Breast epithelium (tissue), 4 donors: ENCODE data around the gene DMD. TPM values are rescaled to one million over a fixed set of nuclear protein-coding genes. Genes with fewer than 3 reads are reported as not detected.
"Not testable (repeated sequence)": the region's sequence is repeated elsewhere in the genome, so short reads cannot be mapped to it uniquely, and the experiment has no call there.

Source experiments
- DNase-seq, 2 donors: peaks; one replicate each; pipeline ENCODE4 v3.0.0-alpha.2; 2019; ENCODE audit warnings: low spot score in 2 of 2
- H3K27ac ChIP-seq, 2 donors: fragments of 200-600 bp; sonication (generic) in 1 of 2; one replicate each; pipeline ENCODE4 v1.5.1; 2016 to 2019; ENCODE audit warnings: mild to moderate bottlenecking in 1 of 2
- H3K27me3 ChIP-seq, 2 donors: fragments of 200-600 bp; sonication (generic) in 1 of 2; one replicate each; pipeline versions ENCODE4 v1.5.1 to v1.6.0; 2017 to 2019; ENCODE audit warnings: control low read depth in 1 of 2, mild to moderate bottlenecking in 1 of 2
- H3K36me3 ChIP-seq: fragments of 200-600 bp; one replicate; pipeline ENCODE4 v1.5.1; 2019
- H3K4me1 ChIP-seq, 2 donors: fragments of 200-600 bp; sonication (generic); one replicate each; pipeline ENCODE4 v1.5.1; 2016 to 2019; ENCODE audit warnings: control low read depth in 1 of 2
- H3K4me3 ChIP-seq, 3 donors: fragments of 200-600 bp; sonication (generic); 1 replicate in 2 of 3; 2 replicates in 1 of 3; pipeline ENCODE4 v1.5.1; 2016 to 2019; ENCODE audit warnings: mild to moderate bottlenecking in 3 of 3, moderate library complexity in 2 of 3
- H3K9me3 ChIP-seq, 2 donors: fragments of 200-600 bp; sonication (generic) in 1 of 2; one replicate each; pipeline ENCODE4 v1.5.1; 2016 to 2019; ENCODE audit warnings: control low read depth in 1 of 2
- POLR2A ChIP-seq: fragments of 450-650 bp; IDR thresholded peaks from one replicate; pipeline ENCODE4 v1.6.1; 2016; ENCODE audit warnings: antibody characterized with exemption, mild to moderate bottlenecking, moderate library complexity
- POLR2AphosphoS5 ChIP-seq, 3 donors: sonication (generic); formaldehyde crosslinking; IDR thresholded peaks; one replicate each; pipeline ENCODE4 v1.6.1; 2017; ENCODE audit warnings: antibody characterized with exemption in 3 of 3
- intact Hi-C: fragments of 100-400 bp; cut with DNase I; formaldehyde crosslinking; loops from one replicate; pipeline ENCODE4 v1.15.1; 2023; ENCODE audit warnings: low total_unique reads
- total RNA-seq, 3 donors: library from RNA; depleted of rRNA; stranded (reverse); fragments of >200 nt; gene quantifications; one replicate each; pipeline ENCODE4 v1.1.0, GENCODE V29; 2016
- TF ChIP-seq, protein P1 (sequence below), 3 donors: fragments of 450-650 bp; IDR thresholded peaks; one replicate each; pipeline ENCODE4 v1.5.1; 2016 to 2017; ENCODE audit warnings: antibody characterized with exemption in 3 of 3, mild to moderate bottlenecking in 3 of 3, moderate library complexity in 3 of 3

Gene DMD
- total RNA-seq, 3 donors from 2014 or later: 57.0 to 135 (median 65.2) TPM

DNA sequence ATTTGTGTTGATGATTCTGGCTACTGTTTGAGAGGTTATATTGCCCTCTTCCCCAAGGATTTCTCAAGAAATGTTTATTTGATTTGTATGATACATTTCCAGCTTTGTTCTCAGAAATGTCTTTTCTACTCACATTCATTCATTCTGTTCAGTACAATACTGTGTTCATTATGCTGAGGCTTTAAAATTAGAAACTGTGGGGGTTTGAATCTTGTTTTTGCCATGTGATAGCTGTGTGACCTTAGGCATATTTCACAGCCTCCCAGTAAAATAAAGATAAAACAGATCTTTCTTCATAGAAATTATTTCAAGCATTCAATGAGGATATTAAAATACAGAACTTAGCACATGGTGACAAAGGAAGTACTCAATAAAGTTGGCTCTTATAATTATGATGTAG lies 123.9 kb downstream of the DMD start:
- H3K9me3 ChIP-seq: no peaks in the 10 kb centered on the region
- no peaks in the 10 kb centered on the region for H3K4me1 ChIP-seq
- no peaks in the 10 kb centered on the region for H3K36me3 ChIP-seq
- H3K27me3 ChIP-seq: peaks cover 0 to 4% of the 10 kb centered on the region in 2 donors
- no peak overlapping the region for H3K27ac ChIP-seq
- no peak for DNase-seq
- TF ChIP-seq, protein P1, sequence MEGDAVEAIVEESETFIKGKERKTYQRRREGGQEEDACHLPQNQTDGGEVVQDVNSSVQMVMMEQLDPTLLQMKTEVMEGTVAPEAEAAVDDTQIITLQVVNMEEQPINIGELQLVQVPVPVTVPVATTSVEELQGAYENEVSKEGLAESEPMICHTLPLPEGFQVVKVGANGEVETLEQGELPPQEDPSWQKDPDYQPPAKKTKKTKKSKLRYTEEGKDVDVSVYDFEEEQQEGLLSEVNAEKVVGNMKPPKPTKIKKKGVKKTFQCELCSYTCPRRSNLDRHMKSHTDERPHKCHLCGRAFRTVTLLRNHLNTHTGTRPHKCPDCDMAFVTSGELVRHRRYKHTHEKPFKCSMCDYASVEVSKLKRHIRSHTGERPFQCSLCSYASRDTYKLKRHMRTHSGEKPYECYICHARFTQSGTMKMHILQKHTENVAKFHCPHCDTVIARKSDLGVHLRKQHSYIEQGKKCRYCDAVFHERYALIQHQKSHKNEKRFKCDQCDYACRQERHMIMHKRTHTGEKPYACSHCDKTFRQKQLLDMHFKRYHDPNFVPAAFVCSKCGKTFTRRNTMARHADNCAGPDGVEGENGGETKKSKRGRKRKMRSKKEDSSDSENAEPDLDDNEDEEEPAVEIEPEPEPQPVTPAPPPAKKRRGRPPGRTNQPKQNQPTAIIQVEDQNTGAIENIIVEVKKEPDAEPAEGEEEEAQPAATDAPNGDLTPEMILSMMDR (IDR thresholded peaks at IDR 0.05): no peak
- no peak for TF ChIP-seq POLR2A
- TF ChIP-seq POLR2AphosphoS5 (IDR thresholded peaks at IDR 0.05): no peak
- intact Hi-C loops: no loop called here
- H3K4me3 ChIP-seq: no peak overlapping the region

DNA sequence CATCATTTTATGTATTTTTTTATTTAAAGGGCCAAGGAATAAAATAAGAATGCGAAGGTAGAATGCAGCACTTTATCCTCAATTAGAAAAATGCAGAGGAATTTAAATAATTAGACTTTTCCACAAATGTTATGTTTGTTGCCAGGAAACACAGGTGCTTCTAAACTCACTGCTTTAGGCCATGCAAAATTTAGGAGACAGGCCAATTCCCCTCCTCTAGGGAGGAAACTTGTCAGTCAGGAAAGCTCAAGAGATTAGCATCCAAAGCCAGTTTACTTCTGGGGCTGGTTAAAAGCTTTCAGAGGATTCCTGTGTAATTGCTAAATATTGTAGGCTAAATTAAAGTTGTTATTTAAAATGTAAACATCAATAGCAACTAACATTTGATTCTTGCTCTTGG lies 124.5 kb downstream of the DMD start:
- no peaks in the 10 kb centered on the region for H3K9me3 ChIP-seq
- no peak overlapping the region for H3K4me3 ChIP-seq
- DNase-seq: no peak
- no peak for TF ChIP-seq POLR2AphosphoS5 (IDR thresholded peaks at IDR 0.05)
- TF ChIP-seq POLR2A: no peak
- TF ChIP-seq, protein P1 (IDR thresholded peaks at IDR 0.05): no peak
- H3K27me3 ChIP-seq: peaks cover 0 to 4% of the 10 kb centered on the region in 2 donors
- no peaks in the 10 kb centered on the region for H3K36me3 ChIP-seq
- intact Hi-C loops: no loop called here
- no peaks in the 10 kb centered on the region for H3K4me1 ChIP-seq
- H3K27ac ChIP-seq: no peak overlapping the region

DNA sequence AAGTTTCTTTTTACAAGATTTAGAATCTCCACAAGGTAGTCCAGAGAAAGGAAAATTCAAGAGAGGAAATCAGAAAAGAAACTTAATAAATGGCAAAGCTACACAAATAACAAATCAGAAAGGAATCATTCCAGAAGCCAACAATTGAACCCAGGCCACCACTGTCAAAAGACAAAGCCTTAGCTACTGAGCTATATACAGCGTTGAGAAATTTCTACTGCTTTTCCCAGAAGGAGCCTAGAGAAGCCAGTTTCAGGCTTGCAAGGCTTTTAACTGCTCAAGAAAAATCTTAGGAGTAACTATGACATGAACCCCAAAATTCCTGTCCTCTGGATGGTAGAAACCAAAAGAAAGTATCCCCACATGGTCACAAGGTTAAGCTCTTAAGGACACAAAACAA lies 129.0 kb downstream of the DMD start:
- Histone ChIP-seq H3K27ac (no peak overlapping the region), H3K27me3 (peaks cover 0 to 4% of the 10 kb centered on the region in 2 donors), H3K4me1 (no peaks in the 10 kb centered on the region), H3K36me3 (no peaks in the 10 kb centered on the region), H3K4me3 (no peak overlapping the region), H3K9me3 (peaks cover 0 to 9% of the 10 kb centered on the region in 2 donors)
- TF ChIP-seq, protein P1 (IDR thresholded peaks at IDR 0.05): no peak
- TF ChIP-seq POLR2AphosphoS5 (IDR thresholded peaks at IDR 0.05): no peak
- no peak for TF ChIP-seq POLR2A
- intact Hi-C loops: no loop called here
- no peak for DNase-seq

DNA sequence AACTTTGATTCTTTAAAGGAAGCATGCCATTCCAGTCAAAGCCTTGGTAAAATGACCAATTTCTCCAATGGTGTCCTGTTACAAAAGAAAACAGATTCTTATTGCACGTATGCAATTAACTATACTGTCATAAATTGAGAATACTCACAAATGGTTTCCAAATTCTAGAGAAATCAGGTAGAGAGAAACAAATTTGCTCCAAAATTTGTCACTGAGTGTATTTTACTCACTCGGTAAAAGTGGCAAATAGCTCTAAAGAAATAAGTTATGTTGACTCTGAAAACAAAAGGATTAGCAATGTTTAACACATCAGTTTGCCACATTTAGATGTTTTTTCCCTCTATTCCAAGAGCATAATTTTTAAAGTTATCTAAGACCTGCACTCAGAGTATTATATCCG lies 133.1 kb downstream of the DMD start:
- TF ChIP-seq POLR2AphosphoS5 (IDR thresholded peaks at IDR 0.05) (no peak), POLR2A (no peak)
- TF ChIP-seq, protein P1 (IDR thresholded peaks at IDR 0.05): no peak
- intact Hi-C loops: no loop called here
- Histone ChIP-seq H3K27ac (no peak overlapping the region), H3K36me3 (no peaks in the 10 kb centered on the region), H3K27me3 (peaks cover 0 to 4% of the 10 kb centered on the region in 2 donors), H3K4me3 (no peak overlapping the region), H3K9me3 (peaks cover 0 to 9% of the 10 kb centered on the region in 2 donors), H3K4me1 (no peaks in the 10 kb centered on the region)
- no peak for DNase-seq

DNA sequence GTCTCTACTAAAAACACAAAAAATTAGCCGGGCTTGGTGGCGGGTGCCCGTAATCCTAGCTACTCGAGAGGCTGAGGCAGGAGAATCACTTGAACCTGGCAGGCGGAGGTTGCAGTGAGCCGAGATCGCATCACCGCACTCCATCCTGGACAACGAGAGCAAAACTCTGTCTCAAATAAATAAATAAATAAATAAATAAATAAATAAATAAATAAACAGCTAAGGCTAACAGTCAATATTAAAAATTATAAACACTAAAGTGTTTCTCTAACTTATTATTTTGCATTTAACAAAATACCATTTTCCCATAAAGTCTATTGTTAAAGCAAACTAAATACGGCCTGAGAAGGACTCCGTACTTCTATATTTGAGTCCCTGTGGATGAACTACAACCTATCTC lies 137.7 kb downstream of the DMD start:
- H3K36me3 ChIP-seq, H3K27me3 ChIP-seq, DNase-seq, H3K4me3 ChIP-seq, H3K27ac ChIP-seq, H3K9me3 ChIP-seq, H3K4me1 ChIP-seq, intact Hi-C loops: not testable (repeated sequence)

DNA sequence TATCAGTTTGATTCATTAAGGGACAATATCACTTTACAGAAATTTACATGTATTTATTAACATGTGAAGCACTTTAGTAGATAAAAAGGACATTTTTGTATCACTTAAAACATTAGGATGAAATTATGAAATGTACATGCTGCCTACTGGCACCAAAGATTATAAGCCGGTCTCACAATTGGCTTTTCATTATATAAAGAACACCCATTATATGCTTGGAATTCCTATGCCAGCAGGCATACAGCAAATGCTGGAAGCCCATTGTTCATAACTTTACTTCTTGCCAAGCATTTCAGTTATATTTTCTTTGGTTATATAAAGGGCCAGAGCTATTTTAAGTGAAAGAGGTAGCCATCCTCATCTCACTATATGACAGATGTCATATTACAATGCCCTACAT lies 145.9 kb downstream of the DMD start:
- Histone ChIP-seq H3K4me1 (no peaks in the 10 kb centered on the region), H3K9me3 (no peaks in the 10 kb centered on the region), H3K4me3 (no peak overlapping the region), H3K27me3 (peaks cover 0 to 10% of the 10 kb centered on the region in 2 donors), H3K27ac (no peak overlapping the region), H3K36me3 (no peaks in the 10 kb centered on the region)
- intact Hi-C loops: no loop called here
- TF ChIP-seq POLR2AphosphoS5 (IDR thresholded peaks at IDR 0.05): no peak
- TF ChIP-seq, protein P1 (IDR thresholded peaks at IDR 0.05): no peak
- DNase-seq: no peak
